ENCODE measurements around the gene ADARB2. TPM values are rescaled to one million over a fixed set of nuclear protein-coding genes. Genes with fewer than 3 reads are reported as not detected.

The ADARB2 gene
- total and polyA plus RNA-seq, 7 donors: 0.05 to 0.39 (median 0.15) TPM; not detected in 2

DNA sequence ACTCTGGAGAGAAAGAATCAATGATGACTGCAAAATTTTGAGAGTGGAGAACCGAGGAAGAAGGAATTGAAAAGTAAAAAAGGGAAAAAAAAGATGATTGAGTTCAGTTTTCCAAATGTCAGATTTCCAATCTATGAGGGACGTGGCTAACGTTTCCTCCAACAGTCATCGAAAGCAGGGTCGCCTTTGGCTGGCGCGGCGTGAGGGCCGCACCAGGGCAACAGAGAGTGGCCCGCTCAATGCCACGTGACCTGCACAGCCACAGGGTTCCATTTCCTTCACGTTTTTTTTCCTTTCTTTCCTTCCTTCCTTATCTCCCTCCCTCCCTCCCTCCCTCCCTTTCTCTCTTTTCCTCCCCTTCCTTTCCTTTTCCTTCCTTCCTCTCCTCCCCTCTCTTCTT, 579.3 kb downstream of the ADARB2 start:
- no peaks in the 10 kb centered on the region for H3K9me3 ChIP-seq
- no peak overlapping the region for H3K27ac ChIP-seq
- no peak overlapping the region for H3K4me3 ChIP-seq
- H3K36me3 ChIP-seq (ENCODE audit: insufficient read depth in 1 of 2, low read depth in 1 of 2): no peaks in the 10 kb centered on the region
- peaks cover 0 to 2% (median 0%) of the 10 kb centered on the region in 3 donors for H3K27me3 ChIP-seq (ENCODE audit: insufficient read depth in 3 of 3, low read length in 2 of 3)
- intact Hi-C loops (cut with DNase I): no loop called here
- ATAC-seq (no peak), DNase-seq (no peak)
- TF ChIP-seq, protein P1, sequence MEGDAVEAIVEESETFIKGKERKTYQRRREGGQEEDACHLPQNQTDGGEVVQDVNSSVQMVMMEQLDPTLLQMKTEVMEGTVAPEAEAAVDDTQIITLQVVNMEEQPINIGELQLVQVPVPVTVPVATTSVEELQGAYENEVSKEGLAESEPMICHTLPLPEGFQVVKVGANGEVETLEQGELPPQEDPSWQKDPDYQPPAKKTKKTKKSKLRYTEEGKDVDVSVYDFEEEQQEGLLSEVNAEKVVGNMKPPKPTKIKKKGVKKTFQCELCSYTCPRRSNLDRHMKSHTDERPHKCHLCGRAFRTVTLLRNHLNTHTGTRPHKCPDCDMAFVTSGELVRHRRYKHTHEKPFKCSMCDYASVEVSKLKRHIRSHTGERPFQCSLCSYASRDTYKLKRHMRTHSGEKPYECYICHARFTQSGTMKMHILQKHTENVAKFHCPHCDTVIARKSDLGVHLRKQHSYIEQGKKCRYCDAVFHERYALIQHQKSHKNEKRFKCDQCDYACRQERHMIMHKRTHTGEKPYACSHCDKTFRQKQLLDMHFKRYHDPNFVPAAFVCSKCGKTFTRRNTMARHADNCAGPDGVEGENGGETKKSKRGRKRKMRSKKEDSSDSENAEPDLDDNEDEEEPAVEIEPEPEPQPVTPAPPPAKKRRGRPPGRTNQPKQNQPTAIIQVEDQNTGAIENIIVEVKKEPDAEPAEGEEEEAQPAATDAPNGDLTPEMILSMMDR (IDR thresholded peaks at IDR 0.05): no peak
- WGBS, 3 donors: 88 to 91% (median 89%) methylated on average over 12 of the region's 12 CpGs
- no peaks in the 10 kb centered on the region for H3K4me1 ChIP-seq

DNA sequence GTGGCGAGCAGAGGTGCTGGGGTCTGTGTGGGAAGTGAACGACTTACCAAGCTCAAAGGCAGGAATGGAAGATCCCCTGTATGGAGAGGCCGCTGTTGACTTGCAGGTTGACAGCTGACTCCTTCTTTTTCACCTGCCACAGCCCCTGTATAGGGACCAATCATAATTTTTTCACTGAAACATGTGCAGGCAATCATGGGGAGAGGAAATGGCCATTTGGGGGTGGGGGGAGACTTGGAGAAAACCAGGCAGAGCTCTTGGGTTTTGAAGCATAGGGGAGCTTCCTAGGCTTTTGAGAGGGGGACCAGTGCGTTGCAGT, 579.8 kb downstream of the ADARB2 start:
- DNase-seq (no peak), ATAC-seq (no peak)
- intact Hi-C loops (cut with DNase I): no loop called here
- peaks cover 0 to 2% (median 0%) of the 10 kb centered on the region in 3 donors for H3K27me3 ChIP-seq (ENCODE audit: insufficient read depth in 3 of 3, low read length in 2 of 3)
- TF ChIP-seq, protein P1 (IDR thresholded peaks at IDR 0.05): no peak
- no peaks in the 10 kb centered on the region for H3K9me3 ChIP-seq
- no peak overlapping the region for H3K4me3 ChIP-seq
- no peaks in the 10 kb centered on the region for H3K4me1 ChIP-seq
- H3K36me3 ChIP-seq (ENCODE audit: insufficient read depth in 1 of 2, low read depth in 1 of 2): no peaks in the 10 kb centered on the region
- no peak overlapping the region for H3K27ac ChIP-seq
- 80 to 85% (median 85%) methylated on average over 4 of the region's 4 CpGs for WGBS, 3 donors

DNA sequence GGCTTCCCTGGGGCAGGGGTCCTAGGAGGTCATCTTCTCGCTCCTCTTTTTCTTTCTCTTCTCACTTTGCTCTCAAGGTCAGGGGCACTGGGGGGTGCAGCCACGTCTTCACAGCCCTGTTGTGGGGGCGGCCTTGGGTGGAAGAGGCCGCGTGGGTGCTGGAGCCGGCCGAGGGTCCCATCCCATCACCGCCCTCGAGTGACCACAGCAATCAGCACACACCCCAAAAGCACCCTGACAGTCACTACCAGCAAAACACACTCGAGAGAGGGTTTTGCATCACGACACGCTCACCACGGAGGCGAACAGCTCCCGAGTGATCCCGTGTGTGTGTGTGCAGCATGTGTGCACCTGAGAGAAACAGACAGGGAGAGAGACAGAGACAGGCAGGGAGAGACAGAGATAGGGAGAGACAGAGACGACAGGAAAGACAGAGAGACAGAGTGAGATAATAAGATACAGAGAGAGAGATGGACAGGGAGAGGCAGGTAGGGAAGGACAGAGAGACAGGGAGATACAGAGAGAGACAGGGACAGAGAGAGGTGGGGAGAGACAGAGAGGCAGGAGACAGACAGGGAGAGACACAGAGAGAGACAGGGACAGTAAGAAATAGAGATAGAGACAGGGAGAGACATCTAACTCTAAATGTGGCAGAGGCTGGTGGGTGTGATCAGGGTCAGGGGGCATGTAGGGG, 580.3 kb downstream of the ADARB2 start:
- ATAC-seq (no peak), DNase-seq (no peak)
- 81 to 87% (median 81%) methylated on average over 17 of the region's 17 CpGs for WGBS, 3 donors
- TF ChIP-seq, protein P1 (IDR thresholded peaks at IDR 0.05): no peak
- Histone ChIP-seq H3K36me3 (ENCODE audit: insufficient read depth in 1 of 2, low read depth in 1 of 2) (no peaks in the 10 kb centered on the region), H3K9me3 (no peaks in the 10 kb centered on the region), H3K4me1 (no peaks in the 10 kb centered on the region), H3K27me3 (ENCODE audit: insufficient read depth in 3 of 3, low read length in 2 of 3) (peaks cover 0 to 2% (median 0%) of the 10 kb centered on the region in 3 donors), H3K27ac (no peak overlapping the region), H3K4me3 (no peak overlapping the region)
- intact Hi-C loops (cut with DNase I): no loop called here

DNA sequence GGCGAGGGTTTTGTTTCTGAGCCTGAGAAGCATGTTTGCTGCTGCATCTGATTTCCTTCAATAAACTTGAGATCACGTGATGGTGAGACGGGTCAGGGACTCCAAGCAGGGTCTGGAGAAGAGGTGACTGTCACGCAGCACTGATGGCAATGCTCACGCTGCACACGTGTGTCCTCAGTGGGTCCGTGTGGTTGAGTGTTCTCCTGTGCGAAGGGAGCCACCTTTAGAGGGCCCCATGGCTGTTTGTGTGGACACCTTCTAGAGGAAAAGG, 580.8 kb downstream of the ADARB2 start:
- peaks cover 0 to 2% (median 0%) of the 10 kb centered on the region in 3 donors for H3K27me3 ChIP-seq (ENCODE audit: insufficient read depth in 3 of 3, low read length in 2 of 3)
- 87 to 91% (median 90%) methylated on average over 8 of the region's 8 CpGs for WGBS, 3 donors
- DNase-seq: no peak

More for the DNA sequence above, 580.8 kb downstream of the ADARB2 start:
- H3K27ac ChIP-seq: no peak overlapping the region
- H3K4me1 ChIP-seq: no peaks in the 10 kb centered on the region
- intact Hi-C loops (cut with DNase I): no loop called here
- H3K36me3 ChIP-seq (ENCODE audit: insufficient read depth in 1 of 2, low read depth in 1 of 2): no peaks in the 10 kb centered on the region
- ATAC-seq: no peak
- no peaks in the 10 kb centered on the region for H3K9me3 ChIP-seq
- H3K4me3 ChIP-seq: no peak overlapping the region
- TF ChIP-seq, protein P1 (IDR thresholded peaks at IDR 0.05): no peak
